Erythroblast (primary cell): Measurements from ENCODE around the gene ARHGAP6.

Experiments
- DNase-seq, 2 experiments: peaks; one replicate each; lab custom pipeline; 2025; lab: John Stamatoyannopoulos, UW
- GATA1 ChIP-seq: IDR thresholded peaks from 2 replicates; pipeline ENCODE4 v1.6.1; 2011; ENCODE audit warnings: low read depth, mild to moderate bottlenecking, control low read depth, low read length, moderate library complexity
- POLR2A ChIP-seq: IDR thresholded peaks from 2 replicates; pipeline ENCODE4 v1.6.1; 2011; ENCODE audit warnings: mild to moderate bottlenecking, low read length

The ARHGAP6 gene

DNA sequence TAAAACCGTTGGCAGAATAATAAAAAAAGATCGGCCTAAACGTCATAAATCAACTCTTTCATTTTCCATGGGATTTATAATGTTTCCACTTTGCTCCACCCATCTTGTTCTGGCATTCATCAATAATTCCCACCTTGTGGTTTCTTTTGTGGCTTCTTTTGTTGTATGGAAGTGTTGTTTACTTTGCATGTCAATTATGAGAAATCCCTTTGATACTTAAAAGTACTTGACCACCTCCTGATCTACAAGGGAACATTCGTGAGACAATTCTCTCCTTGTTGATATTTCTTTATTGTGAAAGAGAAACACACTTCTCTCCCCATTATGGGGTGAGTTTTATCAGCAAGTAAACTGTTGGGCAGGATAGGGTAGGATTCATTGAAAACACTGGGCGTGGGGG, 369.7 kb downstream of the ARHGAP6 start:
- no peak for DNase-seq
- TF ChIP-seq GATA1 (no peak), POLR2A (no peak)

GRCh38 chrX:11293113-11293512, 372.6 kb downstream of the ARHGAP6 start, which contains the start of gene AMELX:
Gene AMELX (plus strand): TSS chrX:11293413. CDS start chrX:11294789, 1,376 bp downstream.
- TF ChIP-seq GATA1 (no peak), POLR2A (no peak)
- DNase-seq: no peak

DNA sequence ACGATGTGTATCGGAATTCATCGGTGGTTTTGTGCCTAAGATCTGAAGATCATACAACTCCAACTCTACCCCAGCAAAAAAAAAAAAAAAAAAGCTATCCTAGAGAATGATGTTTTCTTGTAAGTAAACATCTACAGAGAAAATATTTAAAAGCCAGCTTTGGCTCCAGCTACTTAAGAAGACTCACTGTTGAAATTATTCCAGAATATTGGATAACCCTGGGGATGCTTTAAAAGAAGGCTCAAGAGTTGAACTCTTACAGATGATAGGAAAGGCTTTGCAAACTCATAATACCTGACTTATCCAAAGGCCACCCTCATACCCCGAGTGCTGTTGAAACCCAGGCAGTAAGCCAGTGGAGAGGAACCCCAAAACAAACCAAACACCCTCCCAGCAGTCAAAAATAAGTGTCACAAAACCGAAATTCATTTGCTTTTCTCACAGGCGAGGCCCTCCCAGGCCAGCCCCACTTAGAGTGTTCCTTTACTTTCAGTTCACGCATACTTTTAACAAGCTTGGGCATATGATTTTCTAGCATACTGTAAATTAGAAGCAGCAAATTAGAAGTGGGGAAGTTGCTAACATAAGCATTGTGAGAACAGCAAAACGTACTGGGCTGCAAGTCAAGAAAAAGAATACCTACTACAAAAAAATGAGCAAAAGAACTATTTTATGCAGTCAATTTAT, 375.2 kb downstream of the ARHGAP6 start:
- no peak for DNase-seq
- TF ChIP-seq POLR2A (no peak), GATA1 (no peak)

DNA sequence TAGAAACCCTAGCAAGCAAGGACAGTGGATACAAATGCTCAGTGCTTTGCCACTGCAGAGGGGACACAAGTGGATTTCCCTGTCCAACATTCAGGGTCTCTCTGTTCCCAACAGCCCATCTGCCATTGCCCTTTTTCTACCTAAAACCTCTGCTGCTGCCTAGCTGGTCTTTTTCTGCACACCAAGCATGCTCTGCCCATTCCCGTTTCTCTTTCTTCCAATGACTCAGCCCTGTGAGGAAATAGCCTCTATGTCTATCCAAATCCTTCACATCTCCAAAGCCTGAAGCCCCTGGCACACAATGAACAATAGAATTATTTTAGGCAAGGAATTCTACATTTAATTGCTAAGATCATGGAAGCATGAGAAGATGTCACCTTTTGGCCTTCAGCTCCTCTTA, 378.2 kb downstream of the ARHGAP6 start:
- TF ChIP-seq POLR2A: no peak
- no peak for DNase-seq

DNA sequence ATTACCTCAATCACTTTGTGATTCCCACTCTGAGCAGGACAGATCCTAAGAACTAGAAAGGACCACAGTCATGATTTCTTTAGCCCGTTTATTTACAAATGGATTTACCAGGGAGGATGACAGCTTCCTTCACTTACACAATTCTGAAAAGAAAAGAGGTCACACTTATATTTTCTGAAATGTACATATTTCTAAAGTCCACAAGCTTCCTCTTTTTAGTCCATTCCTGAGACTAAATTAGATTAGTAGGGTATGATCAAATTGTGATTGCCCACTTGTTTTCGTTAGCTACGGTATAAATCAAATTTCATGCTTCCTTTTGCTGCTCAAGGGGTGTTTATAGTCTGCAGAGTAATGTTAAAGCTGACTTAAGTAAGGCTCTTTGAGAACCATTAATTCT, 380.1 kb downstream of the ARHGAP6 start:
- TF ChIP-seq POLR2A: no peak
- no peak for TF ChIP-seq GATA1
- no peak for DNase-seq

DNA sequence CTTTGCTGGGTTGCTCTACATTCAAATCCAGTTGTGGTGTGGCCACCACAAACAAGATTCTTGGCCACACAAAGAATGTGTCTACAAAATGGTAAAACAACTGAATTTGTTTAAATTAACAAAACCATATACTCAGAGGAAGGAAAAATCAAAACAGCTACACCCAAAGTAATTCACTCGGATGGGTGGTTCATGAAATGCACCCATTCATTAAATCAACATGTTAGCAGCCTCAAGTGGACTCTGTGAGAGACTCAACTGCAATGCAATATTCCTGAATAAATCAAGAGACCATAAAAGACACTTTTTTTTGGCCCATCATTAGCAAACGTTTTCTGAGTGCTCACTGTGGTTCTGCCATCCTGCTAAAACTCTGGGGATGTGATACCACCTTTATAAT, 383.7 kb downstream of the ARHGAP6 start:
- TF ChIP-seq POLR2A (no peak), GATA1 (no peak)
- DNase-seq: no peak

- DNase-seq: no peak
- TF ChIP-seq POLR2A (no peak), GATA1 (no peak)
Measured at GRCh38 chrX:11273544-11273943, 392.2 kb downstream of the ARHGAP6 start.

GRCh38 chrX:11272863-11273262, 392.9 kb downstream of the ARHGAP6 start:
- DNase-seq: no peak
- no peak for TF ChIP-seq GATA1
- TF ChIP-seq POLR2A: no peak

- TF ChIP-seq POLR2A (no peak), GATA1 (no peak)
- DNase-seq: no peak
Measured at GRCh38 chrX:11272290-11272689, 393.4 kb downstream of the ARHGAP6 start.

DNA sequence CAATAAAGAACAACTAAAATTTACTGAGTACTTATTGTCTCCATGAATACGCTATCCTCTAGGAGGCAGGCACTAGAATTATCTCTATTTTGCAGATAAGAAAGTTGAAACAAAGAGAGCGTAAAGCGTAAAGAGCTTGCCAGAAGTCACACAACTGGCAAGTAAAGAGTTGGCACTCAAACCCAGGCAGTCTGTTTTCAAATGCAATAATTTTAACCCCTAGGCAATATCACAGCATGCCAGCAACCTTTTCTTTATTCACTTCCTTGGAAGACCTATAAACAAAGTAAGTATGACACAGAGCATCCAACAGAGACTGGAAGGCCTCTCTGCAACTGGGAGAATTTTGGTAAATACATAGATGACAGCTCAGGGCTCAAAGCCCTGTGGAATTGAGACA, 395.7 kb downstream of the ARHGAP6 start:
- no peak for DNase-seq
- no peak for TF ChIP-seq GATA1
- TF ChIP-seq POLR2A: no peak

DNA sequence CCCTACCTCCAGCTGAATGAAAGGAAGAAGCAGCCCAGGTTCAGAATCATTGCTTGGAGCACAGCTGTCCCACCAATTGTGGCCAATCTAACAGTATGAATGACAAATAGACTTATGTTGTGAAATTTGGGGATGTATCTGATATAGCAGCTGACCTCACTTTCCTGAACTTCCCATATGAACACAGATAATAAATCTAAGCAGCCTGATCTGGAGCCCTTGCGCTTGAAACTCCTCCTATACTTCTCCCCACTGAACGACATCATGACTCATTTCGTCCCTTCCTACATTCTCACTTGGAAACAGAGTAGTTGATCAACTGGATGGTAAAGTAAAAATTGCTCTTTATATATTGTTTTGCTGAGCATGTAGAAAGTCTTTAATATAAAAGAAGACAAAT, 396.7 kb downstream of the ARHGAP6 start:
- DNase-seq: no peak
- TF ChIP-seq GATA1 (no peak), POLR2A (no peak)

DNA sequence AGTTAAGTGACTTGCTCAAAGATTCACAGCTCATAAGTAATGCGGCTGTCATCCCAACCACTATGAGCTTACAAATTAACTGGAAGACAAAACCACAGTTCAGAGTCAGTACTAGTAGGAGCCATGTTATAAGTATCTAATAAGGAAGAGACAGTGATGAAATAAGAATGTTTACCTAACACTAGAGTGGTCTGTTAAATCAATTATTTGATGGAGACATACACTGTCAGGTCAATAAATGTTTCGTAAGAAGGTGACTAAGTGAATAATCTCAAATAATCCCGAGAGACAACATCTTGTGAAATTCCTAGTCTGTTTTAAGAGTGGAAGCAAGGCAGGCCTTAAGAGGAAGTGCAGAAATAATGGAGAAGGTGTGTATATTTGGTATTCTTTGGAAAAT, 398.3 kb downstream of the ARHGAP6 start:
- no peak for DNase-seq
- TF ChIP-seq GATA1: no peak
- TF ChIP-seq POLR2A: no peak

DNA sequence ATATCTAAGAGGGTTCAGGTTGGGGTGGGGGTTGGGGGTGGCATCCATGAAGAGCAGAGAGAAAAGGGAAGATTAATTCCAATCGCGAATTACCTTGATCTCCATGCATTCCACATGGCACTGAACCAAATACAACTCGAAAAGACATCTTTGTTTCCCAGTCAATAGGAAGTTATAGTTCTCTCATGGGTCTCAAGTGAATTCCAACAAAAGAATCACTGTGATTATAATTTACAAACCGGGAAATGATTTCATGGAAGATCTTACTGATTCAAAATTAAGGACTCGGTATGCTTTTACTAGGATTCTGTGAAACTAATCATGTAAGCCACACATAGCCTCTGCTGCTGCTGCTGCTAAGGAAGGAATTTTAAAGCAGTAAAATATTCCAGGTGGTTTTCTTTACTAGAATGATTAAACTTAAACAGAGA, 399.1 kb downstream of the ARHGAP6 start:
- DNase-seq: no peak
- TF ChIP-seq POLR2A (no peak), GATA1 (no peak)

GRCh38 chrX:11265352-11265751, 400.4 kb downstream of the ARHGAP6 start:
- no peak for TF ChIP-seq GATA1
- no peak for TF ChIP-seq POLR2A
- no peak for DNase-seq

- no peak for TF ChIP-seq GATA1
- DNase-seq: no peak
Measured at GRCh38 chrX:11264925-11265324, 400.8 kb downstream of the ARHGAP6 start.
